HFFc6 (cell line): ENCODE measurements around the gene HADHA. TPM values are rescaled to one million over a fixed set of nuclear protein-coding genes. Genes with fewer than 3 reads are reported as not detected.

Source experiments
- DNase-seq: peaks from one replicate; pipeline ENCODE4 v3.0.0-alpha.2; 2018
- H3K27ac Mint-ChIP-seq: 2 replicates; pipeline ENCODE4 v1.8.0; 2020; ENCODE audit warnings: mild to moderate bottlenecking, mixed read lengths
- H3K27me3 Mint-ChIP-seq: 2 replicates; pipeline ENCODE4 v1.8.0; 2021; ENCODE audit warnings: mild to moderate bottlenecking, moderate library complexity, mixed read lengths; ENCODE audit not compliant: insufficient read depth
- H3K36me3 Mint-ChIP-seq: 2 replicates; pipeline ENCODE4 v1.8.0; 2021; ENCODE audit warnings: low read depth, mixed read lengths
- H3K4me1 Mint-ChIP-seq: 2 replicates; pipeline ENCODE4 v1.8.0; 2020; ENCODE audit warnings: low read depth, mixed read lengths
- H3K4me3 Mint-ChIP-seq: 2 replicates; pipeline ENCODE4 v1.8.0; 2020; ENCODE audit warnings: mild to moderate bottlenecking, moderate library complexity, mixed read lengths
- H3K9me3 Mint-ChIP-seq: 2 replicates; pipeline ENCODE4 v1.8.0; 2020; ENCODE audit warnings: mild to moderate bottlenecking, mixed read lengths
- CTCF ChIP-seq: fragments of 200-600 bp; sonication (generic); IDR thresholded peaks from 2 replicates; pipeline ENCODE4 v1.5.0; 2021; ENCODE audit warnings: antibody characterized with exemption, mild to moderate bottlenecking
- total RNA-seq, 6 experiments: library from RNA; stranded (reverse); fragmentation: NEBNext Ultra II Directional; extraction: Animal tissue kit (Norgen Biotek cat#: 25700); gene quantifications; 2 replicates in 1 of 6; 3 replicates in 5 of 6; pipeline ENCODE4 v1.2.3, GENCODE V29; 2021

Gene HADHA
- total RNA-seq, 6 experiments from 2014 or later: 127 to 138 (median 133) TPM

GRCh38 chr2:26177122-26177521 lies 67.3 kb downstream of the HADHA start:
- H3K4me3 Mint-ChIP-seq: no peak overlapping the region
- no peaks in the 10 kb centered on the region for H3K9me3 Mint-ChIP-seq
- no peaks in the 10 kb centered on the region for H3K4me1 Mint-ChIP-seq
- H3K27ac Mint-ChIP-seq: no peak overlapping the region
- H3K27me3 Mint-ChIP-seq: peaks cover 17% of the 10 kb centered on the region
- DNase-seq: no peak
- H3K36me3 Mint-ChIP-seq: no peaks in the 10 kb centered on the region
- TF ChIP-seq CTCF: no peak

GRCh38 chr2:26176279-26176615 lies 68.2 kb downstream of the HADHA start:
- Mint-ChIP-seq H3K27me3 (peaks cover 20% of the 10 kb centered on the region), H3K27ac (no peak overlapping the region), H3K4me3 (no peak overlapping the region), H3K9me3 (no peaks in the 10 kb centered on the region), H3K4me1 (no peaks in the 10 kb centered on the region), H3K36me3 (peaks cover 4% of the 10 kb centered on the region; the same call in 1 of the 2 replicates)
- DNase-seq: no peak
- no peak for TF ChIP-seq CTCF

- Mint-ChIP-seq H3K4me3 (no peak overlapping the region), H3K4me1 (no peaks in the 10 kb centered on the region), H3K27me3 (peaks cover 24% of the 10 kb centered on the region), H3K36me3 (peaks cover 4% of the 10 kb centered on the region; the same call in 1 of the 2 replicates), H3K9me3 (no peaks in the 10 kb centered on the region), H3K27ac (no peak overlapping the region)
- TF ChIP-seq CTCF: no peak
- DNase-seq: no peak
These were observed 68.8 kb downstream of the HADHA start for GRCh38 chr2:26175466-26176278.

- peaks cover 28% of the 10 kb centered on the region for H3K27me3 Mint-ChIP-seq
- no peaks in the 10 kb centered on the region for H3K9me3 Mint-ChIP-seq
- peaks cover 4% of the 10 kb centered on the region; the same call in 1 of the 2 replicates for H3K36me3 Mint-ChIP-seq
- H3K4me1 Mint-ChIP-seq: no peaks in the 10 kb centered on the region
- no peak for DNase-seq
- no peak for TF ChIP-seq CTCF
- H3K4me3 Mint-ChIP-seq: no peak overlapping the region
- H3K27ac Mint-ChIP-seq: no peak overlapping the region
These were observed 69.6 kb downstream of the HADHA start for GRCh38 chr2:26174691-26175465.

- no peak overlapping the region for H3K4me3 Mint-ChIP-seq
- no peak for DNase-seq
- TF ChIP-seq CTCF: no peak
- H3K4me1 Mint-ChIP-seq: no peaks in the 10 kb centered on the region
- H3K9me3 Mint-ChIP-seq: no peaks in the 10 kb centered on the region
- peaks cover 30% of the 10 kb centered on the region for H3K27me3 Mint-ChIP-seq
- H3K27ac Mint-ChIP-seq: no peak overlapping the region
- H3K36me3 Mint-ChIP-seq: peaks cover 4% of the 10 kb centered on the region; the same call in 1 of the 2 replicates
These were observed 70.5 kb downstream of the HADHA start for GRCh38 chr2:26173776-26174482.
